ENCODE measurements around the gene EDC4. TPM values are rescaled to one million over a fixed set of nuclear protein-coding genes. Genes with fewer than 3 reads are reported as not detected.
A peak's percentile ranks its signal among the peaks of the same experiment; 100 is the strongest.

Gene EDC4
- total and polyA plus RNA-seq, 9 of the 15 experiments (the other 6 are each of a cell fraction or from before 2014, with no cell fraction given): 1.1 to 131 (median 74.0) TPM

DNA sequence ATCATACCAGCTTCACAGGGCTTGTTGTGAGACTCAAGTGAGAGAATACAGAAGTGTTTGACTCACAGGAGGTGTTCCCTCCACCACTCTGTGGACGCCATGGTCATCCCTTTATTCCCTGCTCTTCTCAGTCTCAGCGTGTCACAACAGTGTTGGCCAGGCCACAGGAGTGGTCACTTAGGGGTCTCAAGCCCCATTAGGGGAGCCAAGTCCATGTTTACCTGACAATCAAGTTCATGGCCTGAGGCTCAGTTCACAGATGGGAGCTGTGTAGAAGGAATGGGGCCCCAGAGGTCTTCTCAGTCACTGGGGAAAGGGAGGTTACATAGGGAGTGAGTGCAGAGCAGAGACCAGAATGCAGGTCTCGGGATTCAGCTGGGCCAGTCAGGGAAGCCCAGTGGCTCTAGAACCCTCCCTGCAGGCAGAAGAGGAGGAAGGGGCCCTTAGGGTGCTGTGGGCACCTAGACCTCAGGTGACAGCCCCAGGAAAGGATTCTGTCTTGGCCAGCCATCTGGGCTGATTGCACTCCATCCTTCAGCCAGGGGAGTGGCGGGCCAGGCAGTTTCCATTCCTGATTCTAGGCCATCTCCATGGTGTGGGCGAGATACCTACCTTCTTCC is 15.8 kb upstream of the EDC4 start:
- in situ Hi-C loops (cut with MboI): no loop called here
- intact Hi-C loops (cut with micrococcal nuclease): no loop called here
- Histone ChIP-seq H3K79me2 (ENCODE audit: control insufficient read depth, insufficient read depth, low read length) (peaks cover 91% of the 10 kb centered on the region), H3K27me3 (ENCODE audit: control insufficient read depth in 2 of 2, insufficient read depth in 2 of 2, low read length in 2 of 2) (no peaks in the 10 kb centered on the region), H3K36me3 (ENCODE audit: control insufficient read depth, insufficient read depth, low read length) (peaks cover 59% of the 10 kb centered on the region), H3K4me3 (no peak overlapping the region), H3K9ac (ENCODE audit: insufficient read depth in 1 of 2, low read depth in 2 of 2, low read length in 2 of 2) (peak overlapping the region; percentile 28 to 57; a peak in 3 of 4 replicates), H2AFZ (ENCODE audit: low read depth, low read length) (no peak overlapping the region), H3K4me1 (replicated peaks in 1 of 2; ENCODE audit: control insufficient read depth in 2 of 2, insufficient read depth in 2 of 2, low read length in 2 of 2) (peaks cover 19 to 31% of the 10 kb centered on the region in 2 experiments), H4K20me1 (replicated peaks; ENCODE audit: control insufficient read depth, insufficient read depth, low read length) (peaks cover 43% of the 10 kb centered on the region), H3K9me1 (ENCODE audit: control insufficient read depth, insufficient read depth, low read length) (peaks cover 6% of the 10 kb centered on the region), H3K4me2 (ENCODE audit: insufficient read depth, low read length) (peak overlapping the region; percentile 20), H3K9me3 (replicated peaks; ENCODE audit: control insufficient read depth, insufficient read depth, low read depth, low read length) (no peaks in the 10 kb centered on the region), H3K27ac (ENCODE audit: extremely low read depth, low read depth, low read length) (peak overlapping the region; percentile 51; the same call in 2 of the 3 replicates)
- no peak for TF ChIP-seq GTF2E2 (tag; IDR thresholded peaks at IDR 0.05)
- no peak for TF ChIP-seq HDAC3 (IDR thresholded peaks at IDR 0.05; ENCODE audit: borderline replicate concordance, partially characterized antibody)
- no peak for TF ChIP-seq ZBTB8A (IDR thresholded peaks at IDR 0.05; ENCODE audit: partially characterized antibody)
- TF ChIP-seq FOXK1 (CRISPR knock-in tag; IDR thresholded peaks at IDR 0.05; ENCODE audit: borderline replicate concordance): no peak
- no peak for TF ChIP-seq PML (IDR thresholded peaks at IDR 0.05; ENCODE audit: low read length)
- no peak for TF ChIP-seq ZBTB17 (CRISPR knock-in tag; IDR thresholded peaks at IDR 0.05)
- TF ChIP-seq COPS2 (conservative IDR thresholded peaks at IDR 0.05): no peak
- TF ChIP-seq, protein P1, sequence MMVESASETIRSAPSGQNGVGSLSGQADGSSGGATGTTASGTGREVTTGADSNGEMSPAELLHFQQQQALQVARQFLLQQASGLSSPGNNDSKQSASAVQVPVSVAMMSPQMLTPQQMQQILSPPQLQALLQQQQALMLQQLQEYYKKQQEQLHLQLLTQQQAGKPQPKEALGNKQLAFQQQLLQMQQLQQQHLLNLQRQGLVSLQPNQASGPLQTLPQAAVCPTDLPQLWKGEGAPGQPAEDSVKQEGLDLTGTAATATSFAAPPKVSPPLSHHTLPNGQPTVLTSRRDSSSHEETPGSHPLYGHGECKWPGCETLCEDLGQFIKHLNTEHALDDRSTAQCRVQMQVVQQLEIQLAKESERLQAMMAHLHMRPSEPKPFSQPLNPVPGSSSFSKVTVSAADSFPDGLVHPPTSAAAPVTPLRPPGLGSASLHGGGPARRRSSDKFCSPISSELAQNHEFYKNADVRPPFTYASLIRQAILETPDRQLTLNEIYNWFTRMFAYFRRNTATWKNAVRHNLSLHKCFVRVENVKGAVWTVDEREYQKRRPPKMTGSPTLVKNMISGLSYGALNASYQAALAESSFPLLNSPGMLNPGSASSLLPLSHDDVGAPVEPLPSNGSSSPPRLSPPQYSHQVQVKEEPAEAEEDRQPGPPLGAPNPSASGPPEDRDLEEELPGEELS (CRISPR knock-in tag; IDR thresholded peaks at IDR 0.05; ENCODE audit: borderline replicate concordance): no peak
- no peak for TF ChIP-seq ZBTB49 (CRISPR knock-in tag; IDR thresholded peaks at IDR 0.05; ENCODE audit: borderline replicate concordance)
- TF ChIP-seq MCM2 (IDR thresholded peaks at IDR 0.05; ENCODE audit: low read depth): no peak
- no peak for TF ChIP-seq E2F3 (CRISPR knock-in tag; IDR thresholded peaks at IDR 0.05)
- TF ChIP-seq MLX (CRISPR knock-in tag; conservative IDR thresholded peaks at IDR 0.05): no peak
- ChIA-PET CTCF (ENCODE audit: low intra/inter-chr PET ratio) (no interaction called here), POLR2A (interaction anchor here (0.7 to 2.1 kb wide), 5 partner anchors 10 to 15 kb away, joined by 4 to 10 read pairs (median 6); partner anchors contain the start of genes CENPT and NUTF2)
- ATAC-seq: peak; percentile 17; the same call in 2 of the 3 replicates
- no peak for FAIRE-seq
- no TSS peak for BruUV-seq (replicated peaks)
- no peak for DNase-seq (ENCODE audit: extremely low read depth in 1 of 4, low spot score in 3 of 4)
- 84% methylated on average over 5 of the region's 5 CpGs for WGBS (ENCODE audit: insufficient coverage, low coverage, missing lambda C conversion rate)
